T-helper 17 cell (primary cell): Measurements from ENCODE around the gene RNF17. TPM values are rescaled to one million over a fixed set of nuclear protein-coding genes. Genes with fewer than 3 reads are reported as not detected.
"Not testable (repeated sequence)": the region's sequence is repeated elsewhere in the genome, so short reads cannot be mapped to it uniquely, and the experiment has no call there.

ENCODE experiments used
- ATAC-seq: fragments of 150-1000 bp; cut with Tn5 transposase; 2 replicates; pipeline ENCODE4 v1.10.0; 2021; ENCODE audit warnings: mild to moderate bottlenecking, moderate library complexity
- DNase-seq, 3 donors: peaks; one replicate each; pipeline versions ENCODE4 v3.0.0 to v3.0.0-alpha.2; 2020 to 2021
- H3K9me3 ChIP-seq: one replicate; pipeline ENCODE4 v1.7.0; 2013; ENCODE audit warnings: low read length, mild to moderate bottlenecking; ENCODE audit not compliant: control insufficient read depth, poor library complexity, severe bottlenecking
- H3K27ac Mint-ChIP-seq: one replicate; pipeline ENCODE4 v1.8.0; 2022; ENCODE audit warnings: mild to moderate bottlenecking, moderate library complexity, mixed read lengths
- H3K27me3 Mint-ChIP-seq: one replicate; pipeline ENCODE4 v1.8.0; 2022; ENCODE audit warnings: mixed read lengths
- H3K36me3 Mint-ChIP-seq: one replicate; pipeline ENCODE4 v1.8.0; 2022; ENCODE audit warnings: low read depth, mixed read lengths
- H3K4me1 Mint-ChIP-seq: one replicate; pipeline ENCODE4 v1.8.0; 2022; ENCODE audit warnings: mild to moderate bottlenecking, mixed read lengths
- H3K4me3 Mint-ChIP-seq: one replicate; pipeline ENCODE4 v1.8.0; 2022; ENCODE audit warnings: mild to moderate bottlenecking, moderate library complexity, mixed read lengths
- total RNA-seq, 4 donors: library from RNA in 2 of 4; stranded (reverse) in 2 of 4; gene quantifications; one replicate each; pipeline ENCODE4 v1.2.3 and lab custom pipeline; 2022 to 2026

Gene RNF17
- total RNA-seq, 2 donors from 2014 or later, result 0.50 to 1.1 TPM

- H3K36me3 Mint-ChIP-seq, result peaks cover 4% of the 10 kb centered on the region
Measured at GRCh38 chr13:24747248-24748060, 16.5 kb upstream of the RNF17 start.

GRCh38 chr13:24748061-24748400 is 15.9 kb upstream of the RNF17 start:
- no peaks in the 10 kb centered on the region for H3K9me3 ChIP-seq
- DNase-seq, result no peak
- peak overlapping the region; percentile 63 for H3K4me3 Mint-ChIP-seq
- no peak for ATAC-seq
- H3K36me3 Mint-ChIP-seq, result peaks cover 4% of the 10 kb centered on the region
- no peak overlapping the region for H3K27ac Mint-ChIP-seq
- H3K27me3 Mint-ChIP-seq, result peaks cover 61% of the 10 kb centered on the region
- peaks cover 8% of the 10 kb centered on the region for H3K4me1 Mint-ChIP-seq

More at GRCh38 chr13:24747248-24748060, 16.5 kb upstream of the RNF17 start:
- Mint-ChIP-seq H3K4me1 (peaks cover 8% of the 10 kb centered on the region), H3K4me3 (peak overlapping the region; percentile 75), H3K27me3 (peaks cover 59% of the 10 kb centered on the region), H3K27ac (no peak overlapping the region)
- ATAC-seq (no peak), DNase-seq (no peak)
- H3K9me3 ChIP-seq, result no peaks in the 10 kb centered on the region

DNA sequence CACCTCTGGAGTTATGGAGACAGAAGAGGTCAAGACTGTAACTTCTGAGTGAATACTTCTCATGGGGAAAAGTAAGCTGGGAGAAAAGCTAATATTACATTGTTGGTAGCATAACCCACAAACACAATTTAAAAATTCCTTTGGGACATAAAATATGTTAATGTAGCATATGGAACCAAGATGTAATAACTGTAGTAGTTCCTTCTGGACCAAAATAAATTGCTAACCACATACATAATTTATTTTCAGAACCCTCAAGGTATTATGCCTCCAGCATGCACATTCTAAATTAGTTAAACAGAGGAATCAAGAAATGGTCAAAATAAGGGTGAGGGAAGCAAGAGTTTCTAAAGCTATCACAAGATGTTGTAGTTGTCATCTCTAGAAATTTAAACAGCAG is 4.8 kb upstream of the RNF17 start:
- ATAC-seq (no peak), DNase-seq (no peak)
- Mint-ChIP-seq H3K36me3 (no peaks in the 10 kb centered on the region), H3K4me1 (peaks cover 4% of the 10 kb centered on the region), H3K4me3 (no peak overlapping the region), H3K27ac (no peak overlapping the region), H3K27me3 (peaks cover 39% of the 10 kb centered on the region)
- no peaks in the 10 kb centered on the region for H3K9me3 ChIP-seq

- peak overlapping the region; percentile 28 for H3K4me3 Mint-ChIP-seq
Measured at GRCh38 chr13:24764276-24764630, 284 bp downstream of the RNF17 start.

GRCh38 chr13:24777171-24777570 is 13.2 kb downstream of the RNF17 start:
- ATAC-seq (no peak), DNase-seq (no peak)
- Mint-ChIP-seq H3K27ac (no peak overlapping the region), H3K27me3 (peaks cover 21% of the 10 kb centered on the region), H3K4me1 (no peaks in the 10 kb centered on the region), H3K36me3 (peaks cover 3% of the 10 kb centered on the region), H3K4me3 (no peak overlapping the region)
- no peaks in the 10 kb centered on the region for H3K9me3 ChIP-seq

More at GRCh38 chr13:24764276-24764630, 284 bp downstream of the RNF17 start:
- Mint-ChIP-seq H3K4me1 (peaks cover 4% of the 10 kb centered on the region), H3K36me3 (peaks cover 2% of the 10 kb centered on the region), H3K27ac (no peak overlapping the region), H3K27me3 (peaks cover 11% of the 10 kb centered on the region)
- H3K9me3 ChIP-seq, result no peaks in the 10 kb centered on the region
- peak; percentile 35 for ATAC-seq
- DNase-seq, result no peak

DNA sequence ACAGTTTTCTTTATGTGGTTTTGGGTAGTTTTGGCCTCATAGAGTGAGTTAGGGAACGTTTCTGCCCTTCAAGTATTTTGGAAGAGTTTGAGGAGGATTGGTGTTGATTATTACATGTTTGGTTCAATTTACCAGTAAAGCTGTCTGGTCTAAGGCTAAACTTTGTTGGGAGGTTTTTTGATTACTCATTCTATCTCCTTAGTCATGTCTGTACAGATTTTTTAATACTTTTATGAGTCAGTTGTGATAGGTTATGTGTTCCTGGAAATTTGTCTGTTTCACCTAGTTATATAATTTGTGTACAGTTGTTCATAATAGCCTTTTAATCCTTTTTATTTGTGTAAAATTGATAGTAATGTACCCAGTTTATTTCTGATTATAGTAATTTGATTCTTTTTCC is 20.4 kb downstream of the RNF17 start:
- H3K4me3 Mint-ChIP-seq, result no peak overlapping the region
- peaks cover 32% of the 10 kb centered on the region for H3K27me3 Mint-ChIP-seq
- H3K9me3 ChIP-seq, result no peaks in the 10 kb centered on the region
- DNase-seq, result no peak
- no peaks in the 10 kb centered on the region for H3K4me1 Mint-ChIP-seq
- no peak for ATAC-seq
- no peak overlapping the region for H3K27ac Mint-ChIP-seq
- peaks cover 3% of the 10 kb centered on the region for H3K36me3 Mint-ChIP-seq

- H3K27me3 Mint-ChIP-seq, result peaks cover 47% of the 10 kb centered on the region
Measured at GRCh38 chr13:24788538-24788937, 24.6 kb downstream of the RNF17 start.

DNA sequence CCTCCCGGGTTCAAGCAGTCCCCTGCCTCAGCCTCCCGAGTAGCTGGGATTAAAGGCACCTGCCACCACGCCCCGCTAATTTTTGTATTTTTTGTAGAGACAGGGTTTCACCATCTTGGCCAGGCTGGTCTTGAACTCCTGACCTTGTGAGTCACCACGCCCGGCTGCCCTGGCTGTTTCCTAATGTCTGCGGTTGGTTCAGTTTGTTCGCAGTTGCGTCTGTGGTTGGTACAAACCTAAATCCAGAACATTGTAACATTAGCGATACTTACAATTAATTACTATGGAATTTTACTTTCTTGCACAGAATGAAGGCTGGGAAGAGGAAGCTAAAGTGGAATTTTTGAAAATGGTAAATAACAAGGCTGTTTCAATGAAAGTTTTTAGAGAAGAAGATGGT is 38.1 kb downstream of the RNF17 start:
- no peaks in the 10 kb centered on the region for H3K9me3 ChIP-seq
- ATAC-seq, result no peak
- DNase-seq, result no peak
- H3K27ac Mint-ChIP-seq, result no peak overlapping the region
- peaks cover 43% of the 10 kb centered on the region for H3K27me3 Mint-ChIP-seq
- no peak overlapping the region for H3K4me3 Mint-ChIP-seq
- H3K4me1 Mint-ChIP-seq, result no peaks in the 10 kb centered on the region
- peaks cover 2% of the 10 kb centered on the region for H3K36me3 Mint-ChIP-seq

More at GRCh38 chr13:24788538-24788937, 24.6 kb downstream of the RNF17 start:
- Mint-ChIP-seq H3K27ac (no peak overlapping the region), H3K4me3 (no peak overlapping the region), H3K4me1 (no peaks in the 10 kb centered on the region), H3K36me3 (no peaks in the 10 kb centered on the region)
- H3K9me3 ChIP-seq, result no peaks in the 10 kb centered on the region
- no peak for ATAC-seq
- no peak for DNase-seq

DNA sequence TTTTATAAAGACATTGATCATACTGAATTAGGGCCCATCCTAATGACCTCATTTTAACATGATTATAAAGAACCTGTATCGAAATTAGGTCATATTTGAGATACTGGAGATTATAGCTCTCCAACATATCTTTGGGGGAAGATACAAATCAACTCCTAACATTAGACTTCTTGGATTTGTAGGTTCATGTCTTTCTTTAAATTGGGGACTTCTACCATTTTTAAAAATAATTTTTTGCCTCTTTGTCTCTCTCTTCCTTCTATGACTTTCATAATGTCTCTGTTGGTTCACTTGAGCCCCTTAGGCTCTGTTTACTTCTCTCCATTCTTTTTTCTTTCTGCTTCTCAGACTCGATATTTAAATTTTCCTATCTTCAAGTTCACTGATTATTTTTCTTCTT is 57.2 kb downstream of the RNF17 start:
- ATAC-seq (no peak), DNase-seq (no peak)
- no peaks in the 10 kb centered on the region for H3K9me3 ChIP-seq
- Mint-ChIP-seq H3K27ac (no peak overlapping the region), H3K4me1 (no peaks in the 10 kb centered on the region), H3K27me3 (peaks cover 40% of the 10 kb centered on the region), H3K36me3 (peaks cover 2% of the 10 kb centered on the region), H3K4me3 (no peak overlapping the region)

- DNase-seq (no peak), ATAC-seq (no peak)
- Mint-ChIP-seq H3K4me3 (no peak overlapping the region), H3K27me3 (peaks cover 28% of the 10 kb centered on the region), H3K36me3 (peaks cover 2% of the 10 kb centered on the region), H3K4me1 (no peaks in the 10 kb centered on the region), H3K27ac (no peak overlapping the region)
- H3K9me3 ChIP-seq, result no peaks in the 10 kb centered on the region
Measured at GRCh38 chr13:24822640-24823039, 58.7 kb downstream of the RNF17 start.

DNA sequence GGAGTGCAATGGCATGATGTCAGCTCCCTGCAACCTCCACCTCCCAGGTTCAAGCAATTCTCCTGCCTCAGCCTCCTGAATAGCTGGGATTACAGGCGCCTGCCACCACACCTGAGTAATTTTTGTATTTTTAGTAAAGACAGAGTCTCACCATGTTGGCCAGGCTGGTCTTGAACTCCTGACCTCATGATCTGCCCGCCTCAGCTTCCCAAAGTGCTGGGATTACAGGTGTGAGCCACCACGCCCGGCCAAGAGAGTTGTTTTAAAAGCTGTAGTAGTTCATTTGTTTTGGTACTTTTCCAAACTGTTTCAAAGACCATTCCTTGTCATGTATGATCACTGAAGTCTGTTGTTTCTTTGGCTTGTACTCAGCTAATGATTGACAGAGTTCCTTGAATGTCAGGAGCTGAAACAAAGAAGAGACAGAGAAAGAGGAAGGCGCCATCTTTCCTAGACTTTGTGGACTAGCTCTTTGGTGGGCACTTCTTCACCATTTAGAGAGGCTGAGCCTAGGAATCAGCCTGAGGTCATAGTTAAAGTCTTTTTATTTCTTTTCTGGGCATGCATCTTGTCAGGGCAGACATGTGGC is 59.2 kb downstream of the RNF17 start:
- not testable (repeated sequence) for H3K4me1 Mint-ChIP-seq, H3K4me3 Mint-ChIP-seq, H3K9me3 ChIP-seq, ATAC-seq, DNase-seq, H3K36me3 Mint-ChIP-seq, H3K27ac Mint-ChIP-seq
- H3K27me3 Mint-ChIP-seq, result peaks cover 22% of the 10 kb centered on the region

GRCh38 chr13:24827799-24828198 is 63.8 kb downstream of the RNF17 start:
- Mint-ChIP-seq H3K36me3 (no peaks in the 10 kb centered on the region), H3K27me3 (peaks cover 36% of the 10 kb centered on the region), H3K27ac (no peak overlapping the region), H3K4me1 (no peaks in the 10 kb centered on the region), H3K4me3 (no peak overlapping the region)
- ATAC-seq, result no peak
- H3K9me3 ChIP-seq, result no peaks in the 10 kb centered on the region
- no peak for DNase-seq

DNA sequence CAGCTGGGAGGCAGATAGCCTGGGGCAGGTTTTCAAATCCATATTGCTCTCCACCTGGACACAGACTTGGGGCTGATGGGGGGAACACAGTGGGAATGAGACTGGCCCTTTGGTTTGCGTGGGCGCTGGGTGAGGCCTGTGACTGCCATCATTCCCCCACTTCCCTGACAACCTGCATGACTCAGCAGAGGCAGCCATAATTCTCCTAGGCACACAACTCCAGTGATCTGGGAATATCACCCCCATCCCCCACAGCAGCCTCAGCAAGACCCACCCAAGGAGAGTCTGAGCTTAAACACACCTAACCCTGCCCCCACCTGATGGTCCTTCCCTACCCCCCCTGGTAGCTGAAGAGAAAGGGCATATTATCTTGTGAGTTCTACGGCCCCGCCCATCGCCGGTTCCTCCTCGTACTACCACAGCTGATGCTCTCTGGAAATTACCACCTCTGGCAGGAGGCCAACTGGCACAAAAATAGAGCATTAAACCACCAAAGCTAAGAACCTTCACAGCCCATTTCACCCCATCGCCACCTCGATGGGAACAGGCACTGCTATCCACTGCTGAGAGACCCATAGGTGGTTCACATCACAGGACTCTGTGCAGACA is 71.0 kb downstream of the RNF17 start:
- H3K27me3 Mint-ChIP-seq, result peaks cover 60% of the 10 kb centered on the region
- H3K27ac Mint-ChIP-seq, result no peak overlapping the region
- no peaks in the 10 kb centered on the region for H3K9me3 ChIP-seq
- H3K36me3 Mint-ChIP-seq, result peaks cover 5% of the 10 kb centered on the region
- no peak for DNase-seq
- no peaks in the 10 kb centered on the region for H3K4me1 Mint-ChIP-seq
- H3K4me3 Mint-ChIP-seq, result no peak overlapping the region
- no peak for ATAC-seq
